ENCODE measurements around the gene FBN3.
"Not testable (repeated sequence)": the region's sequence is repeated elsewhere in the genome, so short reads cannot be mapped to it uniquely, and the experiment has no call there.

FBN3 gene

DNA sequence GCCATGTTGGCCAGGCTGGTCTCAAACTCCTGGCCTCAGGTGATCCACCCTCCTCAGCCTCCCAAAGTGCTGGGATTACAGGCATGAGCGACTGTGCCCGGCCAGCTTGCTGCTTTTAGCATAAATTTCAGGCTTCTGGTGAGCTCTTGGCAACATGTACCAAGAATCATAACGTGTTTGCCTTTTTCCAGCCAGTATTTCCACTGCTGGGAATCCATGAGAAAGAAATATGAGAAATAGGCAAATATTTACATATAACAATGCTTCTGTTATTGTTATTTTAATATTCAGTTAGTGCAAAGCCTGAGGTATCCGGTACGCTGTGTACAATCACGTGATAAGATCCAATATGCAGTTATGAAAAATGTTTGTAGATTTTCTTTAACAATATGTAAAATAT, 30.6 kb upstream of the FBN3 start:
- no peak overlapping the region for H3K4me3 ChIP-seq (ENCODE audit: low read length)
- no peak for TF ChIP-seq CTCF (conservative IDR thresholded peaks at IDR 0.05; ENCODE audit: low read depth, low read length)
- DNase-seq (ENCODE audit: low read depth) = no peak

- DNase-seq (ENCODE audit: low read depth) = no peak
- TF ChIP-seq CTCF (conservative IDR thresholded peaks at IDR 0.05; ENCODE audit: low read depth, low read length) = no peak
Observed at GRCh38 chr19:8174706-8175105, 25.3 kb upstream of the FBN3 start.

DNA sequence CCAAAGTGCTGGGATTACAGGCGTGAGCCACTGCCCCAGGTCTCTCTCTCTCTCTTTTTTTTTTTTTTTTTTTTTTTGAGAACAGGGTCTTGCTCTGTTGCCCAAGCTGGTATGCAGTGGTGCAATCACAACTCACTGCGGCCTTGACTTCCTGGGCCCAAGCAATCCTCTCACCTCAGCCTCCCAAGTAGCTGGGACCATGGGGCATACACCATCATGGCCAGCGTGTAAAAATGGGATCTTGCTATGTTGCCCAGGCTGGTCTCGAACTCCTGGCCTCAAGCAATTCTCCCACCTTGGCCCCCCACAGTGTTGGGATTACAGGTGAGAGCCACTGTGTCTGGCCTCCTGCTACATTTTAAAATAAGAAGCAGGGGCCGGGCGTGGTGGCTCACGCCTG, 19.1 kb upstream of the FBN3 start:
- no peak overlapping the region for H3K4me3 ChIP-seq (ENCODE audit: low read length)
- DNase-seq (ENCODE audit: low read depth) = no peak
- TF ChIP-seq CTCF (conservative IDR thresholded peaks at IDR 0.05; ENCODE audit: low read depth, low read length) = no peak

More at GRCh38 chr19:8174706-8175105, 25.3 kb upstream of the FBN3 start:
- H3K4me3 ChIP-seq (ENCODE audit: low read length) = no peak overlapping the region

- no peak overlapping the region for H3K4me3 ChIP-seq (ENCODE audit: low read length)
- no peak for TF ChIP-seq CTCF (conservative IDR thresholded peaks at IDR 0.05; ENCODE audit: low read depth, low read length)
- DNase-seq (ENCODE audit: low read depth) = no peak
Observed at GRCh38 chr19:8167985-8168384, 18.6 kb upstream of the FBN3 start.

DNA sequence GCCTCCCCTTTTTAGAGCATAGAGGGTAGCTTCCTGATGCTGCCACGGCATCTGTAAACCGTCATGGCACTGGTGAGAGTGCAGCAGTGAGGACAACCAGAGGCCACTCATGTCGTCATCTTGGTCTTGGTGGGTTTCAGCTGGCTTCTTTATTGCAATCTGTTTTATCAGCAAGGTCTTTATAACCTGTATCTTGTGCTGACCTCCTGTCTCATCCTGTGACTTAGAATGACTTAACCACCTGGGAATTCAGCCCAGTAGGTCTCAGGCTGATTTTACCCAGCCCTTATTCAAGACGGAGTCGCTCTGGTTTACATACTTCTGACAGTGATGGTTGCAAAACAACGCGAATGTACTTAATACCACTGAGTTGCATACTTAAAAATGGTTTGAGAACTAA, 14.4 kb upstream of the FBN3 start:
- H3K4me3 ChIP-seq (ENCODE audit: low read length) = no peak overlapping the region
- TF ChIP-seq CTCF (conservative IDR thresholded peaks at IDR 0.05; ENCODE audit: low read depth, low read length) = no peak
- DNase-seq (ENCODE audit: low read depth) = no peak

- no peak for DNase-seq (ENCODE audit: low read depth)
- no peak for TF ChIP-seq CTCF (conservative IDR thresholded peaks at IDR 0.05; ENCODE audit: low read depth, low read length)
- H3K4me3 ChIP-seq (ENCODE audit: low read length) = no peak overlapping the region
Observed at GRCh38 chr19:8161135-8161646, 11.8 kb upstream of the FBN3 start.

GRCh38 chr19:8159322-8159721, 9.9 kb upstream of the FBN3 start:
- not testable (repeated sequence) for H3K4me3 ChIP-seq (ENCODE audit: low read length); DNase-seq (ENCODE audit: low read depth)

Data from retinal pigment epithelial cell (primary cell).